ENCODE data around the gene GNG7. TPM values are rescaled to one million over a fixed set of nuclear protein-coding genes. Genes with fewer than 3 reads are reported as not detected.
"Not testable (repeated sequence)": the region's sequence is repeated elsewhere in the genome, so short reads cannot be mapped to it uniquely, and the experiment has no call there.

Gene GNG7
- total RNA-seq, 2 donors from 2014 or later = 8.7 to 22.9 TPM

DNA sequence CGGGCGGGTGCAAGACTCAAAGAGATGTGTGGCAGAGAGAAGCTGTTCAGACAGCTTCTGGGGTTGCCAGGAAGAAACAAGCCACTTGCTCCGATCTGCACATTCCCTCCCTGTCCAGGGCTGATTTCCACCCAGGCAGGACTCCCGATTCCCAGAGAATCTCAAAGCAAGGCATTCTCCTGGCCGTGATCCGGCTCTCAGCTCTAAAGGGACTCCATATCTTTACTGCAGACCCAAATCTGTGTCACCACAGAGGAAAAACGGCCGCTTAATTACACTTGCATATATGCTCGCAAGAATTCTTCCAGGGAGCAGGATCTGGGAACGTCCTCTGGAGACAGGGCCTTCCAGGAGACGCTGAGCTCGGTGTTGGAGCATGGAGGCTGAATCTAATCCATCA lies 25.7 kb downstream of the GNG7 start:
- no peak overlapping the region for H3K4me3 ChIP-seq
- no peaks in the 10 kb centered on the region for H3K9me3 ChIP-seq
- H3K27ac ChIP-seq = peak overlapping the region in 1 of 2 donors; percentile 24
- intact Hi-C loops (cut with DNase I) = no loop called here
- H3K4me1 ChIP-seq (replicated peaks) = no peaks in the 10 kb centered on the region
- TF ChIP-seq POLR2A (IDR thresholded peaks at IDR 0.05) (no peak), POLR2AphosphoS5 (IDR thresholded peaks at IDR 0.05) (no peak)
- TF ChIP-seq, protein P1, sequence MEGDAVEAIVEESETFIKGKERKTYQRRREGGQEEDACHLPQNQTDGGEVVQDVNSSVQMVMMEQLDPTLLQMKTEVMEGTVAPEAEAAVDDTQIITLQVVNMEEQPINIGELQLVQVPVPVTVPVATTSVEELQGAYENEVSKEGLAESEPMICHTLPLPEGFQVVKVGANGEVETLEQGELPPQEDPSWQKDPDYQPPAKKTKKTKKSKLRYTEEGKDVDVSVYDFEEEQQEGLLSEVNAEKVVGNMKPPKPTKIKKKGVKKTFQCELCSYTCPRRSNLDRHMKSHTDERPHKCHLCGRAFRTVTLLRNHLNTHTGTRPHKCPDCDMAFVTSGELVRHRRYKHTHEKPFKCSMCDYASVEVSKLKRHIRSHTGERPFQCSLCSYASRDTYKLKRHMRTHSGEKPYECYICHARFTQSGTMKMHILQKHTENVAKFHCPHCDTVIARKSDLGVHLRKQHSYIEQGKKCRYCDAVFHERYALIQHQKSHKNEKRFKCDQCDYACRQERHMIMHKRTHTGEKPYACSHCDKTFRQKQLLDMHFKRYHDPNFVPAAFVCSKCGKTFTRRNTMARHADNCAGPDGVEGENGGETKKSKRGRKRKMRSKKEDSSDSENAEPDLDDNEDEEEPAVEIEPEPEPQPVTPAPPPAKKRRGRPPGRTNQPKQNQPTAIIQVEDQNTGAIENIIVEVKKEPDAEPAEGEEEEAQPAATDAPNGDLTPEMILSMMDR (IDR thresholded peaks at IDR 0.05) = no peak
- H3K36me3 ChIP-seq = no peaks in the 10 kb centered on the region
- 74% methylated on average over 12 of the region's 12 CpGs for WGBS
- no peak for DNase-seq (ENCODE audit: low spot score)
- no peaks in the 10 kb centered on the region for H3K27me3 ChIP-seq (replicated peaks; ENCODE audit: insufficient read depth)

GRCh38 chr19:2675892-2676291 lies 26.6 kb downstream of the GNG7 start:
- Histone ChIP-seq H3K9me3 (no peaks in the 10 kb centered on the region), H3K27ac (peak overlapping the region in 1 of 2 donors; percentile 24), H3K36me3 (no peaks in the 10 kb centered on the region), H3K27me3 (replicated peaks; ENCODE audit: insufficient read depth) (no peaks in the 10 kb centered on the region), H3K4me3 (no peak overlapping the region), H3K4me1 (replicated peaks) (no peaks in the 10 kb centered on the region)
- no peak for DNase-seq (ENCODE audit: low spot score)
- TF ChIP-seq, protein P1 (IDR thresholded peaks at IDR 0.05) = no peak
- intact Hi-C loops (cut with DNase I) = loop anchor here (2.0 kb wide), 1 partner anchor 19 kb away; no protein-coding TSS in a partner anchor
- 36% methylated on average over 11 of the region's 11 CpGs for WGBS

GRCh38 chr19:2670217-2670616 lies 32.3 kb downstream of the GNG7 start:
- H3K4me1 ChIP-seq (replicated peaks) = no peaks in the 10 kb centered on the region
- DNase-seq (ENCODE audit: low spot score) = no peak
- intact Hi-C loops (cut with DNase I) = no loop called here
- no peak overlapping the region for H3K27ac ChIP-seq
- H3K4me3 ChIP-seq = no peak overlapping the region
- no peaks in the 10 kb centered on the region for H3K9me3 ChIP-seq
- no peaks in the 10 kb centered on the region for H3K27me3 ChIP-seq (replicated peaks; ENCODE audit: insufficient read depth)
- no peaks in the 10 kb centered on the region for H3K36me3 ChIP-seq
- 82% methylated on average over 10 of the region's 16 CpGs for WGBS
- no peak for TF ChIP-seq POLR2A (IDR thresholded peaks at IDR 0.05)
- TF ChIP-seq POLR2AphosphoS5 (IDR thresholded peaks at IDR 0.05) = no peak
- TF ChIP-seq, protein P1 (IDR thresholded peaks at IDR 0.05) = no peak

DNA sequence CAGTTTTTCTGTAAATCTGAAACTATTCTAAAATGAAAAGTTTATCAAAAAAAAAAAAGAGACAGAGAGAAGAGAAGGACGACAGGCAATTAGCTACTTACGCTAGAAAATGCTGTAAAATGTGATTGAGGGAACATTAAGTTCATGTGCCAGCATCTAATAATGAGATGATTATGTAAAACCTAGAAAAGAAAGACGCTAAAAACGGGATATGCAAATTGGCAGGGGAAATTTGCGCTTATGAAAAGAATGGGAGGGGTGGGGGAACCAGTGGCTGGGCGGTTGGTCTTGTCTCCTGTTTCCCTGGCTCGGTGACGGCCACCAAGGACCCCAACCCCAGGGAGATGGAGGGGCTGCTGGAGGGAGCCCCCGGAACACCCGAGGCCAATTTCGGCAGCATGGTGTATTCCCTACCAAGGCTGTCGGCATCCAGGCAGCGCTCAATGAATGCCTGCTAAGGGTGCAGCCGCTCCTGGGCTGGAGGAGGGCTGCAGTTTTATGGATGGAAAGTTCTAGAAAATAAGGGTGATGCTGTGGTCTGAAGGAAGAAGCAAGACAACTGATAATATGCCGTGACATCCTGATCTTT lies 34.2 kb downstream of the GNG7 start:
- Histone ChIP-seq H3K27me3 (replicated peaks; ENCODE audit: insufficient read depth) (no peaks in the 10 kb centered on the region), H3K4me1 (replicated peaks) (no peaks in the 10 kb centered on the region), H3K4me3 (no peak overlapping the region), H3K27ac (no peak overlapping the region), H3K36me3 (no peaks in the 10 kb centered on the region), H3K9me3 (no peaks in the 10 kb centered on the region)
- intact Hi-C loops (cut with DNase I) = no loop called here
- no peak for DNase-seq (ENCODE audit: low spot score)
- WGBS = 88% methylated on average over 15 of the region's 15 CpGs
- TF ChIP-seq, protein P1 (IDR thresholded peaks at IDR 0.05) = no peak
- TF ChIP-seq POLR2A (IDR thresholded peaks at IDR 0.05) (no peak), POLR2AphosphoS5 (IDR thresholded peaks at IDR 0.05) (no peak)

GRCh38 chr19:2667349-2667748 lies 35.1 kb downstream of the GNG7 start:
- DNase-seq (ENCODE audit: low spot score); H3K4me1 ChIP-seq (replicated peaks); H3K4me3 ChIP-seq; H3K27ac ChIP-seq; H3K9me3 ChIP-seq; H3K36me3 ChIP-seq; intact Hi-C loops (cut with DNase I); H3K27me3 ChIP-seq (replicated peaks; ENCODE audit: insufficient read depth): not testable (repeated sequence)
- WGBS = 92% methylated on average over 10 of the region's 10 CpGs
